HG03469 (cell line): ENCODE measurements around the gene MYL11.
A peak's percentile ranks its signal among the peaks of the same experiment; 100 is the strongest.

ENCODE experiments used
- ATAC-seq: cut with Tn5 transposase; IDR thresholded peaks from one replicate; pipeline ENCODE4 v1.9.1; 2021; ENCODE audit warnings: mild to moderate bottlenecking, moderate library complexity, moderate number of reproducible peaks; ENCODE audit not compliant: unreplicated experiment

The MYL11 gene

GRCh38 chr16:30369938-30370455 lies 4.6 kb upstream of the MYL11 start:
- ATAC-seq, result peak; percentile 2

- ATAC-seq, result peak; percentile 51
Measured at GRCh38 chr16:30370456-30371247, 4.0 kb upstream of the MYL11 start, which contains the start of gene TBC1D10B. Gene TBC1D10B, minus strand, starts transcription at chr16:30370494. Its CDS starts 311 bp downstream, at chr16:30370183.

- no peak for ATAC-seq
Measured at GRCh38 chr16:30371248-30371816, 3.3 kb upstream of the MYL11 start.

GRCh38 chr16:30372038-30372712 lies 2.4 kb upstream of the MYL11 start:
- no peak for ATAC-seq

- no peak for ATAC-seq
Measured at GRCh38 chr16:30372725-30373124, 1.9 kb upstream of the MYL11 start.

GRCh38 chr16:30375864-30376263 lies 1.3 kb downstream of the MYL11 start:
- ATAC-seq, result no peak

GRCh38 chr16:30376461-30376902 lies 1.9 kb downstream of the MYL11 start:
- no peak for ATAC-seq

GRCh38 chr16:30377050-30377811 lies 2.6 kb downstream of the MYL11 start:
- no peak for ATAC-seq

- ATAC-seq, result no peak
Measured at GRCh38 chr16:30377812-30378235, 3.2 kb downstream of the MYL11 start.

GRCh38 chr16:30378236-30379157 lies 3.9 kb downstream of the MYL11 start:
- peak; percentile 74 for ATAC-seq

- ATAC-seq, result no peak
Measured at GRCh38 chr16:30379158-30379783, 4.7 kb downstream of the MYL11 start.

- ATAC-seq, result no peak
Measured at GRCh38 chr16:30380072-30380802, 5.6 kb downstream of the MYL11 start.

GRCh38 chr16:30380803-30381208 lies 6.2 kb downstream of the MYL11 start:
- no peak for ATAC-seq

GRCh38 chr16:30381291-30382041 lies 6.9 kb downstream of the MYL11 start:
- no peak for ATAC-seq

- no peak for ATAC-seq
Measured at GRCh38 chr16:30382111-30382881, 7.7 kb downstream of the MYL11 start, which contains the start of gene SEPTIN1. Gene SEPTIN1, minus strand, starts transcription at chr16:30382561. Its CDS starts 19 bp downstream, at chr16:30382542.

- no peak for ATAC-seq
Measured at GRCh38 chr16:30383521-30383920, 8.9 kb downstream of the MYL11 start.

- no peak for ATAC-seq
Measured at GRCh38 chr16:30394592-30395154, 20.1 kb downstream of the MYL11 start.
